Common myeloid progenitor, CD34-positive (primary cell): ENCODE data around the gene PROM2.

Experiments used
- CTCF ChIA-PET: fragments of 350-600 bp; sonication (Branson Sonifier 250); formaldehyde crosslinking; loops from one replicate; lab custom pipeline; 2021; ENCODE audit warnings: antibody characterized with exemption; lab: Charles Lee
- POLR2A ChIA-PET: fragments of 350-600 bp; sonication (Branson Sonifier 250); formaldehyde crosslinking; loops from one replicate; lab custom pipeline; 2021; ENCODE audit warnings: antibody characterized with exemption; lab: Charles Lee
- DNase-seq, 3 donors: peaks; one replicate each; pipeline versions ENCODE4 v3.0.0 to v3.0.0-alpha.2; 2013
- H3K27ac ChIP-seq, 2 experiments: 1 replicate in 1 of 2; 2 replicates in 1 of 2; pipeline ENCODE4 v1.7.0; 2013; ENCODE audit warnings: inconsistent platforms in 2 of 2, low read length in 2 of 2, mild to moderate bottlenecking in 2 of 2, low read depth in 1 of 2, moderate library complexity in 1 of 2; ENCODE audit not compliant: severe bottlenecking in 2 of 2, insufficient read depth in 1 of 2, poor library complexity in 1 of 2
- H3K27me3 ChIP-seq, 5 experiments: replicated peaks in 2 of 5; 1 replicate in 3 of 5; 2 replicates in 2 of 5; pipeline versions ENCODE4 v1.6.1 to v1.7.0; 2013; ENCODE audit warnings: low read length in 4 of 5, mild to moderate bottlenecking in 2 of 5, moderate library complexity in 2 of 5, inconsistent platforms in 1 of 5; ENCODE audit not compliant: insufficient read depth in 5 of 5, control insufficient read depth in 4 of 5
- H3K36me3 ChIP-seq, 4 experiments: 1 replicate in 2 of 4; 2 replicates in 2 of 4; pipeline versions ENCODE4 v1.6.1 to v1.7.0; 2013; ENCODE audit warnings: low read length in 3 of 4, control low read depth in 1 of 4, mild to moderate bottlenecking in 1 of 4; ENCODE audit not compliant: control insufficient read depth in 4 of 4, insufficient read depth in 4 of 4
- H3K4me1 ChIP-seq, 4 experiments: 1 replicate in 3 of 4; 2 replicates in 1 of 4; pipeline versions ENCODE4 v1.6.1 to v1.7.1; 2013; ENCODE audit warnings: low read length in 3 of 4, mild to moderate bottlenecking in 3 of 4, control low read depth in 1 of 4, inconsistent platforms in 1 of 4, moderate library complexity in 1 of 4; ENCODE audit not compliant: control insufficient read depth in 4 of 4, insufficient read depth in 4 of 4; ENCODE audit errors: control extremely low read depth in 1 of 4
- H3K4me3 ChIP-seq, 7 experiments: 1 replicate in 4 of 7; 2 replicates in 3 of 7; pipeline versions ENCODE4 v1.5.1 to v1.7.0; 2013; ENCODE audit warnings: mild to moderate bottlenecking in 7 of 7, low read length in 6 of 7, moderate library complexity in 6 of 7, inconsistent platforms in 2 of 7, low read depth in 2 of 7, control low read depth in 1 of 7; ENCODE audit not compliant: insufficient read depth in 4 of 7, control insufficient read depth in 1 of 7; ENCODE audit errors: extremely low read depth in 1 of 7
- H3K9me3 ChIP-seq, 5 experiments: 1 replicate in 4 of 5; 2 replicates in 1 of 5; pipeline versions ENCODE4 v1.6.1 to v1.7.1; 2013; ENCODE audit warnings: low read length in 4 of 5, mild to moderate bottlenecking in 2 of 5, inconsistent platforms in 1 of 5, low read depth in 1 of 5, moderate library complexity in 1 of 5; ENCODE audit not compliant: control insufficient read depth in 4 of 5, insufficient read depth in 2 of 5; ENCODE audit errors: control extremely low read depth in 1 of 5
- WGBS: methylation state at CpG from one replicate; pipeline ENCODE4 v1.1.5; 2013; ENCODE audit not compliant: insufficient coverage; 5-methylcytosine and 5-hydroxymethylcytosine counted together

The PROM2 gene

GRCh38 chr2:95317123-95317500 is 42.9 kb downstream of the PROM2 start:
- POLR2A ChIA-PET = no interaction called here
- no peak for DNase-seq
- 100% methylated on average over 4 of the region's 6 CpGs for WGBS

GRCh38 chr2:95317665-95318425 is 43.6 kb downstream of the PROM2 start:
- Histone ChIP-seq H3K27ac (no peak overlapping the region), H3K9me3 (no peaks in the 10 kb centered on the region), H3K4me1 (peaks cover 0 to 3% (median 0%) of the 10 kb centered on the region in 4 experiments), H3K36me3 (no peaks in the 10 kb centered on the region), H3K4me3 (no peak overlapping the region), H3K27me3 (no peaks in the 10 kb centered on the region)
- WGBS = 100% methylated on average over 4 of the region's 12 CpGs
- ChIA-PET POLR2A (no interaction called here), CTCF (no interaction called here)
- DNase-seq = no peak

More at GRCh38 chr2:95317123-95317500, 42.9 kb downstream of the PROM2 start:
- H3K27me3 ChIP-seq = no peaks in the 10 kb centered on the region
- peaks cover 0 to 3% (median 0%) of the 10 kb centered on the region in 4 experiments for H3K4me1 ChIP-seq
- H3K36me3 ChIP-seq = no peaks in the 10 kb centered on the region
- CTCF ChIA-PET = interaction anchor here (1.0 to 1.5 kb wide), 2 partner anchors 23 to 295 kb away, joined by 3 to 4 read pairs; no protein-coding TSS in a partner anchor
- no peak overlapping the region for H3K4me3 ChIP-seq
- H3K27ac ChIP-seq = no peak overlapping the region
- no peaks in the 10 kb centered on the region for H3K9me3 ChIP-seq

- POLR2A ChIA-PET = no interaction called here
- no peak overlapping the region for H3K27ac ChIP-seq
These were observed 44.4 kb downstream of the PROM2 start for GRCh38 chr2:95318431-95319220.

GRCh38 chr2:95319481-95320343 is 45.5 kb downstream of the PROM2 start:
- CTCF ChIA-PET = no interaction called here
- no peak for DNase-seq
- peaks cover 0 to 3% (median 0%) of the 10 kb centered on the region in 4 experiments for H3K4me1 ChIP-seq
- no peak overlapping the region for H3K27ac ChIP-seq
- H3K27me3 ChIP-seq = no peaks in the 10 kb centered on the region
- POLR2A ChIA-PET = no interaction called here
- H3K9me3 ChIP-seq = no peaks in the 10 kb centered on the region
- no peak overlapping the region for H3K4me3 ChIP-seq
- no peaks in the 10 kb centered on the region for H3K36me3 ChIP-seq
- 92% methylated on average over 20 of the region's 23 CpGs for WGBS

More at GRCh38 chr2:95318431-95319220, 44.4 kb downstream of the PROM2 start:
- WGBS = 84% methylated on average over 10 of the region's 13 CpGs
- Histone ChIP-seq H3K36me3 (no peaks in the 10 kb centered on the region), H3K4me3 (no peak overlapping the region), H3K4me1 (peaks cover 0 to 3% (median 0%) of the 10 kb centered on the region in 4 experiments), H3K9me3 (no peaks in the 10 kb centered on the region), H3K27me3 (no peaks in the 10 kb centered on the region)
- no peak for DNase-seq
- CTCF ChIA-PET = no interaction called here

GRCh38 chr2:95320344-95320712 is 46.1 kb downstream of the PROM2 start:
- POLR2A ChIA-PET = no interaction called here
- H3K4me3 ChIP-seq = no peak overlapping the region
- H3K36me3 ChIP-seq = no peaks in the 10 kb centered on the region
- WGBS = 100% methylated on average over 5 of the region's 11 CpGs
- no peak overlapping the region for H3K27ac ChIP-seq
- H3K27me3 ChIP-seq = no peaks in the 10 kb centered on the region
- no peak for DNase-seq
- H3K9me3 ChIP-seq = no peaks in the 10 kb centered on the region
- CTCF ChIA-PET = no interaction called here
- H3K4me1 ChIP-seq = peaks cover 0 to 3% (median 0%) of the 10 kb centered on the region in 4 experiments

GRCh38 chr2:95320986-95321767 is 46.9 kb downstream of the PROM2 start:
- DNase-seq = no peak
- H3K36me3 ChIP-seq = no peaks in the 10 kb centered on the region
- H3K9me3 ChIP-seq = no peaks in the 10 kb centered on the region
- no peak overlapping the region for H3K27ac ChIP-seq
- H3K27me3 ChIP-seq = no peaks in the 10 kb centered on the region
- H3K4me1 ChIP-seq = peaks cover 0 to 3% (median 0%) of the 10 kb centered on the region in 4 experiments
- ChIA-PET CTCF (interaction anchor here (0.8 to 1.5 kb wide), 2 partner anchors 24 to 50 kb away, joined by 3 to 4 read pairs; no protein-coding TSS in a partner anchor), POLR2A (no interaction called here)
- 91% methylated on average over 17 of the region's 18 CpGs for WGBS
- H3K4me3 ChIP-seq = no peak overlapping the region
